ENCODE results near the gene ACOX2.
A peak's percentile ranks its signal among the peaks of the same experiment; 100 is the strongest.

The ACOX2 gene

DNA sequence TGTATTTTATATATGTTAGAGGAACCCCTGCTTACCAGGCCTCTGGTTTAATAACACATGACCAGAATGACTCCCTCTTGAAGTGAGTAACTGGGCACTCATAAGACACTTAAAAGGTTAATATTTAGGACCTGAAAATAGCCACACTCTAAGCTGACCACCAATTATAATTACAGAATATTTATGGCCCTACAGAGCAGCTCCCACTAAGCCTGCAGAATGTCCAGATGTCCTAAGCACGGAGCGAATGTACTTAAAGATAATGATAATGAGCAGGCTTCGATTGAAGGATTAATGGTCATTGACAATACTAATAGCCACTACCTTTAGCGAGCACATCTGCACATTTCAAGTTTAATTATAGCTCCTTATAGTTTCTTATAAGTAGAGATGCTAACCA, 67.9 kb downstream of the ACOX2 start:
- in situ Hi-C loops (cut with MboI; ENCODE audit: low sequenced_read_pairs, unreplicated experiment): no loop called here
- no peak for DNase-seq (ENCODE audit: low spot score)

DNA sequence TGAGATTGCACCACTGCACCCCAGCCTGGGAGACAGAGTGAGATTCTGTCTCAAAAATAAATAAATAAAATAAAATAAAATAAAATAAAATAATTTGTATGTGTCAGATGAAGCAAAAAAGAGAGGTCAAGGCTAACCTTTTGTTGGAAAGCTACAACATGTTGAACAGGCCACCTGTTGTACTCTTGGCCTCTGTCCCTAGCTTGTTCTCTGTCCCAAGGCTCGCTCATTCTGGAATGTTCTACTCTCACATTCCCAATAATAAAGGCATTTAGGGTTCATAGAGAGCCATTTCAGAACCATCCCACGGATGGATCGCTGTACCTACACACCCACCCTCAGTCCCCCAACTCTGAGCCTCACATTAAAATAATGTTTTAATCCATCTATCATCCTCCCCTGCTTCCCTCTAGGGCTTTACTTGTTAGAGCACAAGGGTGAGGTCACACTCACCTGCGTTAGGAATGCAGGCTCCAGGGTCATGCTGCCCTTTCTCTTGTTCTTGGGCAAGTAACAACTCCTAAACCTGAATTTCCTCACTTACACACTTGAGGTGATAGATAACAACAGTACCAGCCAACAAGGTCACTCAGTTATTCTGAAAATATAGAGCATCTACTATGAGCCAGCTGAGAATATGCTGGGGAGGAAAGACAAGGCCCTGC, 70.0 kb downstream of the ACOX2 start:
- DNase-seq (ENCODE audit: low spot score): no peak
- TF ChIP-seq, protein P1, sequence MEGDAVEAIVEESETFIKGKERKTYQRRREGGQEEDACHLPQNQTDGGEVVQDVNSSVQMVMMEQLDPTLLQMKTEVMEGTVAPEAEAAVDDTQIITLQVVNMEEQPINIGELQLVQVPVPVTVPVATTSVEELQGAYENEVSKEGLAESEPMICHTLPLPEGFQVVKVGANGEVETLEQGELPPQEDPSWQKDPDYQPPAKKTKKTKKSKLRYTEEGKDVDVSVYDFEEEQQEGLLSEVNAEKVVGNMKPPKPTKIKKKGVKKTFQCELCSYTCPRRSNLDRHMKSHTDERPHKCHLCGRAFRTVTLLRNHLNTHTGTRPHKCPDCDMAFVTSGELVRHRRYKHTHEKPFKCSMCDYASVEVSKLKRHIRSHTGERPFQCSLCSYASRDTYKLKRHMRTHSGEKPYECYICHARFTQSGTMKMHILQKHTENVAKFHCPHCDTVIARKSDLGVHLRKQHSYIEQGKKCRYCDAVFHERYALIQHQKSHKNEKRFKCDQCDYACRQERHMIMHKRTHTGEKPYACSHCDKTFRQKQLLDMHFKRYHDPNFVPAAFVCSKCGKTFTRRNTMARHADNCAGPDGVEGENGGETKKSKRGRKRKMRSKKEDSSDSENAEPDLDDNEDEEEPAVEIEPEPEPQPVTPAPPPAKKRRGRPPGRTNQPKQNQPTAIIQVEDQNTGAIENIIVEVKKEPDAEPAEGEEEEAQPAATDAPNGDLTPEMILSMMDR (IDR thresholded peaks at IDR 0.05; ENCODE audit: borderline replicate concordance, control extremely low read depth, extremely low read depth, insufficient read depth, missing control alignments): no peak
- in situ Hi-C loops (cut with MboI; ENCODE audit: low sequenced_read_pairs, unreplicated experiment): no loop called here

More for the DNA sequence above, 67.9 kb downstream of the ACOX2 start:
- TF ChIP-seq, protein P1 (IDR thresholded peaks at IDR 0.05; ENCODE audit: borderline replicate concordance, control extremely low read depth, extremely low read depth, insufficient read depth, missing control alignments): no peak

DNA sequence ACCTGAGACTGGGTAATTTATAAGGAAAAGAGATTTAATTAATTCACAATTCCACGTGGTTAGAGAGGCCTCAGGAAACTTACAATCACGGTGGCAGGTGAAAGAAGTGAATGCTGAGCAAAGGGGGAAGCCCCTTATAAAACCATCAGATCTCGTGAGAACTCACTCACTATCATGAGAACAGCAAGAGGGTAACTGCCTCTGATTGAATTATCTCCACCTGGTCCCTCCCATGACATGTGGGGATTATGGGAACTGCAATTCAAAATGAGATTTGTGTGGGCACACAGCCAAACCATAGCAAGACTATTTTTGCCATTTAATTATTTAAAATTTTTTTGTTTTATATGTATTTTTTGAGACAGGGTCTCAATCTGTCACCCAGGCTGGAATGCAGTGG, 72.1 kb downstream of the ACOX2 start:
- DNase-seq (ENCODE audit: low spot score): no peak
- in situ Hi-C loops (cut with MboI; ENCODE audit: low sequenced_read_pairs, unreplicated experiment): no loop called here
- TF ChIP-seq, protein P1 (IDR thresholded peaks at IDR 0.05; ENCODE audit: borderline replicate concordance, control extremely low read depth, extremely low read depth, insufficient read depth, missing control alignments): no peak

DNA sequence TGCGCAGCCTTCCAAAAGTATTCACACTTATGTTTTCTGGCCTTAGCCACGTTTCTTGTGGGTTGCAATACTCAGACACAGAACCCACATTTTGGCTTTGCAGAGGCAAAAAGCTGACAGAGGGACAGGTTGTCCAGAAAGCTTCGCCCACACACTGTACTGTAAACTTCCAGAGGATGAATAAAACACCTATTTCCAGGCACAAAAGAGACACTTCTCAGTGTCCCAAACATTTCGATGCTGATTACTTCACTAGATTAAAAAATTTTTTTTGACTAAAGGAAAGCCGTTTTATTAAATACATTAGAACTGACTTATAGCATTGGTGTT, 73.1 kb downstream of the ACOX2 start:
- DNase-seq (ENCODE audit: low spot score): no peak
- in situ Hi-C loops (cut with MboI; ENCODE audit: low sequenced_read_pairs, unreplicated experiment): no loop called here
- TF ChIP-seq, protein P1 (IDR thresholded peaks at IDR 0.05; ENCODE audit: borderline replicate concordance, control extremely low read depth, extremely low read depth, insufficient read depth, missing control alignments): no peak

DNA sequence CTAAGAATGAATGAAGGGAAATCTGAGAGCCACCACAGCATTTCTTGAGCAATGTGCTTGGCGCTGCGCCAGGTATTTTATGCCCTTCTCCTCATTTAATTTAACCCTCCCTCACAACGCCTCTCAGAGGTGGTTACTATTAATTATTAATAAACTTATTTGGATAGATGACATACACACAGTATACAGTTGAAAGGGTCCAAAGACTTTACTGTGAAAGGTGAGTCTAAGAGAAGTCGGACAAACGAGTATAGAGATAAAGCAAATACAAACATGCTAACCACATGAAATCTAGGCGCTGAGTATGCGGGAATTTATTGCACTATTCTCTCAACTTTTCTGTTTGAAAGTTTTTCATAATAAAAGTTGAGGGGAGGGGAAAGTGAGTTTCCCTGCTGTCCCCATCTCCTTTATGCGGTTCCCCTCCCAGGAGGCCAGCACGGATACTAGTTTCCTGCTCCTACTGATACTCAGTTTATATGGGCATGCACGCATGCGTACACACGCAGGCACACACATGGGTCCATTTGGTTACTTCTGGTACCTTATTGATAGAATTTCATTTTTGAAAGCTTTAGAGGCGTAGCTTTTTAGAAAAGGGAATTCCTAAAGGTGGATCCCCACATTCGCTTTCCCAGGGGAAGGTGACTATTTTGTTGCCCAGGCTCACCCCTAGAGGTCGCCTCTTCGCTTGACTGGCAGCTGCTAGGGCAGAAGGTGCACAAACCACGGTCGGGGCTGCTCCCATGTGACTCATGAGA, 73.6 kb downstream of the ACOX2 start:
- in situ Hi-C loops (cut with MboI; ENCODE audit: low sequenced_read_pairs, unreplicated experiment): no loop called here
- peak; percentile 81 for DNase-seq (ENCODE audit: low spot score)
- TF ChIP-seq, protein P1 (IDR thresholded peaks at IDR 0.05; ENCODE audit: borderline replicate concordance, control extremely low read depth, extremely low read depth, insufficient read depth, missing control alignments): peak; percentile 87

DNA sequence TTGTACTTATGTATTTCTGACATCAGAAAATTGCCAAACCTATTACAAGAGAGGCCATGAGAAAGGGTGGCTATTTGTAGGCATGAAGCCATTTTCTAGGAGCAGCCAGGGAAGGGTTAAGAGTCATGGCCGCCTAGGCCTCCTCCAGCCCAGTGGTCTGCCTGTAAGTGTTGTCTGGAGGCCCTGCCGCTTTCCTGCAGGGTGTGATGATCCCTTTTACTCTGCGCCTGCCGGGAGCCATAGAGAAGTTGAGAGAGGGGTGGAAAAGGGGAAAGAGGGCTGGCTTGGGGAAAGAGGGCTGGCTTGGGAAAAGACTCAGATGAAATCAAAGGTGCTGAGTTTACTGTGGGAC, 74.2 kb downstream of the ACOX2 start:
- TF ChIP-seq, protein P1 (IDR thresholded peaks at IDR 0.05; ENCODE audit: borderline replicate concordance, control extremely low read depth, extremely low read depth, insufficient read depth, missing control alignments): no peak
- in situ Hi-C loops (cut with MboI; ENCODE audit: low sequenced_read_pairs, unreplicated experiment): no loop called here
- DNase-seq (ENCODE audit: low spot score): no peak

Data from GM13976 (cell line).